Esophagus (tissue), 2 donors: ENCODE results near the gene PTPA. TPM values are rescaled to one million over a fixed set of nuclear protein-coding genes. Genes with fewer than 3 reads are reported as not detected.

ENCODE experiments used
- H3K27ac ChIP-seq, 2 donors: one replicate each; pipeline ENCODE4 v1.5.1; 2013; ENCODE audit warnings: low read depth in 2 of 2, mild to moderate bottlenecking in 2 of 2, inconsistent platforms in 1 of 2, low read length in 1 of 2, moderate library complexity in 1 of 2
- H3K27me3 ChIP-seq, 2 donors: one replicate each; pipeline ENCODE4 v1.6.1; 2013; ENCODE audit warnings: low read length in 2 of 2, control low read depth in 1 of 2, mild to moderate bottlenecking in 1 of 2; ENCODE audit not compliant: insufficient read depth in 2 of 2, control insufficient read depth in 1 of 2
- H3K36me3 ChIP-seq, 2 donors: one replicate each; pipeline ENCODE4 v1.6.1; 2013; ENCODE audit warnings: low read length in 1 of 2; ENCODE audit not compliant: control insufficient read depth in 2 of 2, insufficient read depth in 2 of 2
- H3K4me1 ChIP-seq, 2 donors: one replicate each; pipeline ENCODE4 v1.6.1; 2013; ENCODE audit warnings: low read length in 1 of 2; ENCODE audit not compliant: control insufficient read depth in 2 of 2, insufficient read depth in 2 of 2
- H3K4me3 ChIP-seq, 2 donors: one replicate each; pipeline ENCODE4 v1.5.1; 2013; ENCODE audit warnings: low read length in 2 of 2, mild to moderate bottlenecking in 2 of 2, low read depth in 1 of 2, moderate library complexity in 1 of 2
- H3K9me3 ChIP-seq, 2 donors: one replicate each; pipeline ENCODE4 v1.6.1; 2013; ENCODE audit warnings: mild to moderate bottlenecking in 2 of 2, low read depth in 1 of 2, low read length in 1 of 2, moderate library complexity in 1 of 2; ENCODE audit not compliant: control insufficient read depth in 2 of 2, insufficient read depth in 1 of 2
- WGBS, 2 donors: extraction: QIAGEN DNeasy Blood & Tissue Kit; methylation state at CpG; one replicate each; pipeline ENCODE4 v1.1.7; 2013; 5-methylcytosine and 5-hydroxymethylcytosine counted together
- polyA plus RNA-seq, 2 donors: library from polyadenylated mRNA; stranded (reverse); fragments of 200-250 nt; gene quantifications; one replicate each; pipeline ENCODE4 v1.2.3, GENCODE V29; 2013
- donor health status: healthy with polysubstance abuse.
- donor health status: Bipolar disorder and iron deficiency.

The PTPA gene
- polyA plus RNA-seq, 2 donors, result 80.0 to 126 TPM

- H3K4me3 ChIP-seq, result no peak overlapping the region
- 92 to 93% methylated on average over 15 to 16 of the region's 16 CpGs for WGBS, 2 donors
- no peak overlapping the region for H3K27ac ChIP-seq
- H3K27me3 ChIP-seq, result no peaks in the 10 kb centered on the region
- peaks cover 7 to 45% of the 10 kb centered on the region in 2 donors for H3K36me3 ChIP-seq
- no peaks in the 10 kb centered on the region for H3K9me3 ChIP-seq
- H3K4me1 ChIP-seq, result peaks cover 0 to 8% of the 10 kb centered on the region in 2 donors
Measured at GRCh38 chr9:129097671-129098306, 13.4 kb upstream of the PTPA start.

DNA sequence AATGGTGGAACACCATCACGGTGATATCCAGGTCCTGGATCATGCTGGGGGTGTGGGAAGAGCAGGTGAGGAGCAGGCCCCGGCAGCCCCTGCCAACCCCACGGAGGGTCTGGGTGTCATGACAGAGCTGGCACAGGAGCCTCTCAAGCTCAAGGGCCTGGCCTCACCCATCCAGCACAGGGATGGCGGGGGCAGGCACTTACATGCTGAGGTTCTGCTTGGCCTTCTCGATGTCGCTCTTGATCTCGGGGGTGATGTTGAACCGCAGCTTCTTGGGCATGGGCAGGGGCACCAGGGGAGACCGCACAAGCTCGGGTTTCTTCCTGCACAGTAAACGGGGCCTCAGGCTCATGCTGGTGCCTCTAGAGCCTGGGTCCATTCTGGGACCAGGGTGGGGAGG, 12.9 kb upstream of the PTPA start:
- 87 to 90% methylated on average over 11 of the region's 11 CpGs for WGBS, 2 donors
- peaks cover 0 to 13% of the 10 kb centered on the region in 2 donors for H3K4me1 ChIP-seq
- H3K9me3 ChIP-seq, result no peaks in the 10 kb centered on the region
- no peaks in the 10 kb centered on the region for H3K27me3 ChIP-seq
- no peak overlapping the region for H3K27ac ChIP-seq
- H3K36me3 ChIP-seq, result peaks cover 7 to 45% of the 10 kb centered on the region in 2 donors
- H3K4me3 ChIP-seq, result no peak overlapping the region

GRCh38 chr9:129100383-129101169, 10.6 kb upstream of the PTPA start:
- no peaks in the 10 kb centered on the region for H3K9me3 ChIP-seq
- H3K36me3 ChIP-seq, result peaks cover 2 to 36% of the 10 kb centered on the region in 2 donors
- no peaks in the 10 kb centered on the region for H3K27me3 ChIP-seq
- WGBS, 2 donors, result 74 to 77% methylated on average over 28 of the region's 28 CpGs
- no peak overlapping the region for H3K27ac ChIP-seq
- H3K4me1 ChIP-seq, result peaks cover 0 to 18% of the 10 kb centered on the region in 2 donors
- no peak overlapping the region for H3K4me3 ChIP-seq

GRCh38 chr9:129101279-129101678, 9.9 kb upstream of the PTPA start:
- no peaks in the 10 kb centered on the region for H3K27me3 ChIP-seq
- H3K4me1 ChIP-seq, result peaks cover 0 to 18% of the 10 kb centered on the region in 2 donors
- 86 to 92% methylated on average over 7 of the region's 7 CpGs for WGBS, 2 donors
- peaks cover 1 to 36% of the 10 kb centered on the region in 2 donors for H3K36me3 ChIP-seq
- no peak overlapping the region for H3K27ac ChIP-seq
- no peaks in the 10 kb centered on the region for H3K9me3 ChIP-seq
- H3K4me3 ChIP-seq, result no peak overlapping the region

DNA sequence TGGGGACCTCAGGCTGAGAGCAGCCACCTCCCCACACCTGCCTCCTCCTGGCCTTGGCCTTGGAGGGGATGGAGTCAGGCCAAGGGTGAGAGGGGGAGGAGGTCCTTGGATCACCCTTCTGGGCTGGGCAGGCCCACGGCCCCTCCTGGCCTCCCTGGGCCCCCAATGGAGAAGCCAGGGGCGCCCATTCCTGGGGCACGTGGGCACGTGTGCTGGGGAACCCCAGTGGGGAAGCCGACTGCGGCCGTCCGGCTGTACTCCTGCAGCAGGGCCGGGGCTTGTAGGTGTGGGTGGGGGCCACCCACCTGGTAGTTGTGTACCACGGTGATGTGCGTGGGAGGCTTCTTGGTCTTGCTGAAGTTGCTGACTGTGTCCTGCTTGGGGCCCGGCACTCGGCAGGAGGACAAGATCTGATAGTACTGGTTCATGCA, 9.1 kb upstream of the PTPA start:
- Histone ChIP-seq H3K36me3 (peaks cover 0 to 36% of the 10 kb centered on the region in 2 donors), H3K27me3 (no peaks in the 10 kb centered on the region), H3K4me1 (peaks cover 0 to 18% of the 10 kb centered on the region in 2 donors), H3K27ac (no peak overlapping the region), H3K9me3 (no peaks in the 10 kb centered on the region), H3K4me3 (no peak overlapping the region)
- WGBS, 2 donors, result 75 to 85% methylated on average over 13 of the region's 13 CpGs

GRCh38 chr9:129102791-129103594, 8.2 kb upstream of the PTPA start:
- Histone ChIP-seq H3K9me3 (no peaks in the 10 kb centered on the region), H3K4me1 (peaks cover 0 to 26% of the 10 kb centered on the region in 2 donors), H3K27me3 (no peaks in the 10 kb centered on the region), H3K4me3 (no peak overlapping the region), H3K36me3 (peaks cover 0 to 38% of the 10 kb centered on the region in 2 donors), H3K27ac (peak overlapping the region; percentile 26 to 38)
- WGBS, 2 donors, result 48 to 53% methylated on average over 14 of the region's 14 CpGs

DNA sequence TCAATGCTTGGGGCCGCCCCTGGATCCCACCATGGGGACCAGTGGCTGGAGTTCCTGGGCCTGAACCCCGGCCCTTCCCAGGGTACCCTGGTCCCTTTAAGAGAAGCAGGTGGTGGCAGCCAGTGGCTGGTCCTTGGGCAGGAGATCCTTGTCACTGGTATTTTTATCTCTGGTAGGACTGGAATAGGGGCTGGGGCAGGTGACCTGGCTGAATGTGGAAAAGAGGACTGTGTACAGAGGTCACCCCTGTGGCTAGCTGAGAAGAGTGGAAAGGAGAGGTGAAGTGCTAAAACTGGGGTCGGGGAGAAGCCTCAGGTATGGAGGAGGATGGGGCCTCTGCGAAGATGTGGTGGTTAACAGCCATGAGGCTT, 7.6 kb upstream of the PTPA start:
- H3K4me1 ChIP-seq, result peaks cover 0 to 31% of the 10 kb centered on the region in 2 donors
- no peaks in the 10 kb centered on the region for H3K9me3 ChIP-seq
- 75 to 93% methylated on average over 4 of the region's 4 CpGs for WGBS, 2 donors
- H3K36me3 ChIP-seq, result peaks cover 0 to 32% of the 10 kb centered on the region in 2 donors
- peak overlapping the region; percentile 26 to 38 for H3K27ac ChIP-seq
- H3K4me3 ChIP-seq, result no peak overlapping the region
- H3K27me3 ChIP-seq, result no peaks in the 10 kb centered on the region

DNA sequence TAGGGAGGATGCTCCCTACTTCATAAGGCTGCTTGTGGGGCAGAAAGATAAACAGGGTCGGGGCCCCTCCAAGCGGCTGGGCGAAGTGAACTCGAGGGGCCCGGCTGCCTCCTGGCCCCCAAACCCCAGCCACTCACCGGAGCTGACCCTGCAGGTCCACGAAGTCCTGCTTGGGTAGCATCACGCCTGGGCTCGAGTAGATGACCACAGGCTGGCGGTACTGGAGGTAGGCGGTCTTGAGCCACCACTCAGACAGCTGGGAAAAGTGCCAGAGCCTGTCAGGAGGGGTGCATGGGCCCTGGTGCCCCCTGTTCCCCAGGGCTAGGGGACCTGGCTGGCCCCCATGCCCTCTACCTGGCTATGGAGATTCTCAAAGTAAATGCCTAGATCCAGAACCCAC, 7.2 kb upstream of the PTPA start:
- Histone ChIP-seq H3K27me3 (no peaks in the 10 kb centered on the region), H3K27ac (no peak overlapping the region), H3K9me3 (no peaks in the 10 kb centered on the region), H3K4me3 (no peak overlapping the region), H3K36me3 (peaks cover 0 to 32% of the 10 kb centered on the region in 2 donors), H3K4me1 (peaks cover under 1 to 35% of the 10 kb centered on the region in 2 donors)
- WGBS, 2 donors, result 83 to 88% methylated on average over 11 of the region's 11 CpGs

- Histone ChIP-seq H3K4me1 (peaks cover 2 to 42% of the 10 kb centered on the region in 2 donors), H3K4me3 (no peak overlapping the region)
- WGBS, 2 donors, result 84 to 91% methylated on average over 17 of the region's 17 CpGs
Measured at GRCh38 chr9:129105857-129106694, 5.1 kb upstream of the PTPA start.

More at GRCh38 chr9:129105857-129106694, 5.1 kb upstream of the PTPA start:
- Histone ChIP-seq H3K27ac (no peak overlapping the region), H3K9me3 (no peaks in the 10 kb centered on the region), H3K36me3 (peaks cover 0 to 26% of the 10 kb centered on the region in 2 donors), H3K27me3 (no peaks in the 10 kb centered on the region)
